ENCODE measurements around the gene BSG.

- TF ChIP-seq POLR2A (IDR thresholded peaks at IDR 0.05; ENCODE audit: low read depth, low read length) (no peak), POLR2AphosphoS5 (IDR thresholded peaks at IDR 0.05; ENCODE audit: low read depth, low read length) (no peak), TAF1 (IDR thresholded peaks at IDR 0.05; ENCODE audit: borderline replicate concordance, low read depth, low read length) (no peak)
Measured at GRCh38 chr19:616062-616700, 43.8 kb downstream of the BSG start.
